WTC11 (cell line): ENCODE results near the gene CPT1B. TPM values are rescaled to one million over a fixed set of nuclear protein-coding genes. Genes with fewer than 3 reads are reported as not detected.
A peak's percentile ranks its signal among the peaks of the same experiment; 100 is the strongest.

ENCODE experiments used
- ATAC-seq: fragments of 200-7000 bp; cut with Tn5 transposase; 2 replicates; pipeline ENCODE4 v1.10.0; 2021; ENCODE audit warnings: mild to moderate bottlenecking, moderate library complexity
- CTCF ChIA-PET: fragments of 300-600 bp; sonication (Branson Sonifier 250); formaldehyde crosslinking; loops from one replicate; lab custom pipeline; 2021; ENCODE audit warnings: antibody characterized with exemption; lab: Charles Lee
- POLR2A ChIA-PET: fragments of 350-600 bp; sonication (Branson Sonifier 250); formaldehyde crosslinking; loops from one replicate; lab custom pipeline; 2021; ENCODE audit warnings: antibody characterized with exemption; lab: Charles Lee
- DNase-seq: peaks from one replicate; pipeline ENCODE4 v3.0.0; 2021; ENCODE audit warnings: low spot score
- H3K27ac Mint-ChIP-seq: 2 replicates; pipeline ENCODE4 v1.8.0; 2021; ENCODE audit warnings: mixed read lengths
- H3K27me3 Mint-ChIP-seq: 2 replicates; pipeline ENCODE4 v1.8.0; 2021; ENCODE audit warnings: low read depth, mild to moderate bottlenecking, moderate library complexity, mixed read lengths
- H3K36me3 Mint-ChIP-seq: 2 replicates; pipeline ENCODE4 v1.8.0; 2021; ENCODE audit warnings: mixed read lengths
- H3K4me1 Mint-ChIP-seq: 2 replicates; pipeline ENCODE4 v1.8.0; 2022; ENCODE audit warnings: mixed read lengths
- H3K4me3 Mint-ChIP-seq: 2 replicates; pipeline ENCODE4 v1.8.0; 2021; ENCODE audit warnings: mild to moderate bottlenecking, moderate library complexity, mixed read lengths
- H3K9me3 Mint-ChIP-seq: 2 replicates; pipeline ENCODE4 v1.8.0; 2021; ENCODE audit warnings: mixed read lengths
- CBFB ChIP-seq: sonication (generic); formaldehyde crosslinking; IDR thresholded peaks from 2 replicates; pipeline ENCODE4 v1.8.1; 2022; ENCODE audit warnings: mild to moderate bottlenecking, low read depth, missing genetic modification reagents
- ETV6 ChIP-seq: sonication (generic); formaldehyde crosslinking; IDR thresholded peaks from 2 replicates; pipeline ENCODE4 v1.8.1; 2022; ENCODE audit warnings: mild to moderate bottlenecking, missing genetic modification reagents
- JAZF1 ChIP-seq: fragments of 250-450 bp; sonication (Bioruptor Pico); IDR thresholded peaks from 2 replicates; pipeline ENCODE4 v1.9.0; 2021; ENCODE audit warnings: moderate library complexity, mild to moderate bottlenecking, inconsistent platforms
- MXD4 ChIP-seq: fragments of 250-450 bp; sonication (Bioruptor Pico); IDR thresholded peaks from 2 replicates; pipeline ENCODE4 v1.8.0; 2021; ENCODE audit warnings: mild to moderate bottlenecking, moderate library complexity, borderline replicate concordance
- MYBL2 ChIP-seq: sonication (generic); formaldehyde crosslinking; IDR thresholded peaks from 2 replicates; pipeline ENCODE4 v1.8.1; 2023; ENCODE audit warnings: mild to moderate bottlenecking, moderate library complexity, missing genetic modification reagents
- NFATC4 ChIP-seq: fragments of 250-450 bp; sonication (Bioruptor Pico); IDR thresholded peaks from 2 replicates; pipeline ENCODE4 v1.9.0; 2021; ENCODE audit warnings: mild to moderate bottlenecking
- PRRX2 ChIP-seq: fragments of 250-450 bp; sonication (Bioruptor Pico); IDR thresholded peaks from 2 replicates; pipeline ENCODE4 v1.8.0; 2021; ENCODE audit warnings: mild to moderate bottlenecking
- TCF7 ChIP-seq: sonication (generic); formaldehyde crosslinking; IDR thresholded peaks from 2 replicates; pipeline ENCODE4 v1.8.0; 2022; ENCODE audit warnings: mild to moderate bottlenecking, low read depth, missing genetic modification reagents, moderate library complexity
- TEAD1 ChIP-seq: sonication (generic); formaldehyde crosslinking; IDR thresholded peaks from 2 replicates; pipeline ENCODE4 v1.8.0; 2022; ENCODE audit warnings: mild to moderate bottlenecking, missing genetic modification reagents
- ZNF281 ChIP-seq: sonication (generic); formaldehyde crosslinking; IDR thresholded peaks from 2 replicates; pipeline ENCODE4 v1.8.0; 2023; ENCODE audit warnings: mild to moderate bottlenecking, missing genetic modification reagents
- ZNF671 ChIP-seq: fragments of 250-450 bp; sonication (Bioruptor Pico); IDR thresholded peaks from 2 replicates; pipeline ENCODE4 v1.8.0; 2021; ENCODE audit warnings: mild to moderate bottlenecking
- total RNA-seq: library from RNA; stranded (reverse); gene quantifications from 3 replicates; pipeline ENCODE4 v1.2.3, GENCODE V29; 2021
- TF ChIP-seq, protein P1 (sequence below): sonication (generic); formaldehyde crosslinking; IDR thresholded peaks from 2 replicates; pipeline ENCODE4 v1.8.1; 2023; ENCODE audit warnings: mild to moderate bottlenecking, missing genetic modification reagents, moderate library complexity
- TF ChIP-seq, protein P2 (sequence below): fragments of 250-450 bp; sonication (Bioruptor Pico); IDR thresholded peaks from 2 replicates; pipeline ENCODE4 v1.9.0; 2021; ENCODE audit warnings: mild to moderate bottlenecking
- TF ChIP-seq, protein P3 (sequence below): sonication (generic); formaldehyde crosslinking; IDR thresholded peaks from 2 replicates; pipeline ENCODE4 v1.8.1; 2022; ENCODE audit warnings: mild to moderate bottlenecking, missing genetic modification reagents, moderate library complexity, borderline replicate concordance
- TF ChIP-seq, protein P4 (sequence below): fragments of 250-450 bp; sonication (Bioruptor Pico); IDR thresholded peaks from 2 replicates; pipeline ENCODE4 v1.9.0; 2021; ENCODE audit warnings: mild to moderate bottlenecking, borderline replicate concordance
- TF ChIP-seq, protein P5 (sequence below): sonication (generic); formaldehyde crosslinking; IDR thresholded peaks from 2 replicates; pipeline ENCODE4 v1.8.0; 2023; ENCODE audit warnings: missing genetic modification reagents
- TF ChIP-seq, protein P6 (sequence below): sonication (generic); formaldehyde crosslinking; IDR thresholded peaks from 2 replicates; pipeline ENCODE4 v1.8.0; 2022; ENCODE audit warnings: mild to moderate bottlenecking, missing genetic modification reagents
- TF ChIP-seq, protein P7 (sequence below): fragments of 250-450 bp; sonication (Bioruptor Pico); IDR thresholded peaks from 2 replicates; pipeline ENCODE4 v1.9.0; 2021; ENCODE audit warnings: mild to moderate bottlenecking

The CPT1B gene
- total RNA-seq, 1 experiment from 2014 or later, result 33.7 TPM

DNA sequence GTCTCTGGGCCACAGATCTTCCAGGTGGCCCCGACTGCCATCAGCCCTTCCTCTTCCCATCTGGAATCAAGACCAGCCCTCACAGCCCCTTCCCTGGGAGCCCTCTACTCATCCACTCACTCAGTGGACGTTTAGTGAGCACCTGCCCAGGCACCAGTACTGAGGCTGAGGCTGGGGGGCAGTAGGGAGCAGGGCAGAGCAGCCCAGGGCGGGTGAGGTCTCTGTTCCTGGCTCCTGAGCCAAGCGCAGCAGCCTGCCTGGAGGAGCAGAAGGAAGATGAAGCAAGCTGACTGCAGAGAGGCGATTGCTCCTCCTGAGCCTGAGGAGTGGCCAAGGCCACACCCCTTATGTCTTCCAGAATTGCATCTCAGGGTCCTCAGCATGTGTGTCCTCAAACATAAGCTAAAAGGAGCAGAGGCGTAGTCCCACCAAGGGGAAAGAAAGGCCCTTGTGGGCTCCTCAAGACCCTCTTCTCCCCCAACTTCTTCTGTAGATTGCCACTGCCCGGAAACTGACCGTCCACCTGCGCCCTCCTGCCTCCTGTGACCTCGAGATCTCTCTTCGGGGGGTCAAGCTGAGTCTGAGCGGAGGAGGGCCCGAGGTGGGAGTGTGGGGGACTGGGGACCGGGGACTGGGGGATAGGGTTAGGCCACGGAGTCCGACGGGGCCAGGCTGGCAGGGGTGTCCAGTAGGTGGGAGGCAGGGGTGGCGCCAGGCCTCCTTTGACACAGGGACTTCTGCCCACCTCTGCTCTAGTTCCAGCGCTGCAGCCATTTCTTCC lies 28.1 kb upstream of the CPT1B start:
- Mint-ChIP-seq H3K4me1 (peaks cover 8% of the 10 kb centered on the region; the same call in 1 of the 2 replicates), H3K27me3 (peaks cover 26% of the 10 kb centered on the region), H3K36me3 (no peaks in the 10 kb centered on the region), H3K4me3 (no peak overlapping the region), H3K27ac (no peak overlapping the region), H3K9me3 (no peaks in the 10 kb centered on the region)
- ChIA-PET CTCF (interaction anchor here (0.7 to 1.5 kb wide), 6 partner anchors 14 to 124 kb away, joined by 3 to 6 read pairs (median 4); partner anchors contain the start of genes SCO2 and SYCE3), POLR2A (interaction anchor here (0.6 kb wide), 2 partner anchors 16 to 124 kb away, joined by 3 to 4 read pairs; no protein-coding TSS in a partner anchor)
- no peak for DNase-seq
- ATAC-seq, result peak; percentile 63
- TF ChIP-seq ZNF671 (CRISPR knock-in tag) (no peak), NFATC4 (CRISPR knock-in tag) (no peak), CBFB (no peak), JAZF1 (CRISPR knock-in tag) (no peak), TCF7 (CRISPR knock-in tag) (no peak), MYBL2 (CRISPR knock-in tag) (no peak), ETV6 (no peak), TEAD1 (CRISPR knock-in tag) (no peak), PRRX2 (CRISPR knock-in tag) (no peak), ZNF281 (CRISPR knock-in tag) (no peak), MXD4 (CRISPR knock-in tag) (no peak)
- TF ChIP-seq, protein P1, sequence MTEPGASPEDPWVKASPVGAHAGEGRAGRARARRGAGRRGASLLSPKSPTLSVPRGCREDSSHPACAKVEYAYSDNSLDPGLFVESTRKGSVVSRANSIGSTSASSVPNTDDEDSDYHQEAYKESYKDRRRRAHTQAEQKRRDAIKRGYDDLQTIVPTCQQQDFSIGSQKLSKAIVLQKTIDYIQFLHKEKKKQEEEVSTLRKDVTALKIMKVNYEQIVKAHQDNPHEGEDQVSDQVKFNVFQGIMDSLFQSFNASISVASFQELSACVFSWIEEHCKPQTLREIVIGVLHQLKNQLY, result no peak
- TF ChIP-seq, protein P2, sequence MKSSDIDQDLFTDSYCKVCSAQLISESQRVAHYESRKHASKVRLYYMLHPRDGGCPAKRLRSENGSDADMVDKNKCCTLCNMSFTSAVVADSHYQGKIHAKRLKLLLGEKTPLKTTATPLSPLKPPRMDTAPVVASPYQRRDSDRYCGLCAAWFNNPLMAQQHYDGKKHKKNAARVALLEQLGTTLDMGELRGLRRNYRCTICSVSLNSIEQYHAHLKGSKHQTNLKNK, result no peak
- TF ChIP-seq, protein P3, sequence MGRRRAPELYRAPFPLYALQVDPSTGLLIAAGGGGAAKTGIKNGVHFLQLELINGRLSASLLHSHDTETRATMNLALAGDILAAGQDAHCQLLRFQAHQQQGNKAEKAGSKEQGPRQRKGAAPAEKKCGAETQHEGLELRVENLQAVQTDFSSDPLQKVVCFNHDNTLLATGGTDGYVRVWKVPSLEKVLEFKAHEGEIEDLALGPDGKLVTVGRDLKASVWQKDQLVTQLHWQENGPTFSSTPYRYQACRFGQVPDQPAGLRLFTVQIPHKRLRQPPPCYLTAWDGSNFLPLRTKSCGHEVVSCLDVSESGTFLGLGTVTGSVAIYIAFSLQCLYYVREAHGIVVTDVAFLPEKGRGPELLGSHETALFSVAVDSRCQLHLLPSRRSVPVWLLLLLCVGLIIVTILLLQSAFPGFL (CRISPR knock-in tag), result no peak
- TF ChIP-seq, protein P4, sequence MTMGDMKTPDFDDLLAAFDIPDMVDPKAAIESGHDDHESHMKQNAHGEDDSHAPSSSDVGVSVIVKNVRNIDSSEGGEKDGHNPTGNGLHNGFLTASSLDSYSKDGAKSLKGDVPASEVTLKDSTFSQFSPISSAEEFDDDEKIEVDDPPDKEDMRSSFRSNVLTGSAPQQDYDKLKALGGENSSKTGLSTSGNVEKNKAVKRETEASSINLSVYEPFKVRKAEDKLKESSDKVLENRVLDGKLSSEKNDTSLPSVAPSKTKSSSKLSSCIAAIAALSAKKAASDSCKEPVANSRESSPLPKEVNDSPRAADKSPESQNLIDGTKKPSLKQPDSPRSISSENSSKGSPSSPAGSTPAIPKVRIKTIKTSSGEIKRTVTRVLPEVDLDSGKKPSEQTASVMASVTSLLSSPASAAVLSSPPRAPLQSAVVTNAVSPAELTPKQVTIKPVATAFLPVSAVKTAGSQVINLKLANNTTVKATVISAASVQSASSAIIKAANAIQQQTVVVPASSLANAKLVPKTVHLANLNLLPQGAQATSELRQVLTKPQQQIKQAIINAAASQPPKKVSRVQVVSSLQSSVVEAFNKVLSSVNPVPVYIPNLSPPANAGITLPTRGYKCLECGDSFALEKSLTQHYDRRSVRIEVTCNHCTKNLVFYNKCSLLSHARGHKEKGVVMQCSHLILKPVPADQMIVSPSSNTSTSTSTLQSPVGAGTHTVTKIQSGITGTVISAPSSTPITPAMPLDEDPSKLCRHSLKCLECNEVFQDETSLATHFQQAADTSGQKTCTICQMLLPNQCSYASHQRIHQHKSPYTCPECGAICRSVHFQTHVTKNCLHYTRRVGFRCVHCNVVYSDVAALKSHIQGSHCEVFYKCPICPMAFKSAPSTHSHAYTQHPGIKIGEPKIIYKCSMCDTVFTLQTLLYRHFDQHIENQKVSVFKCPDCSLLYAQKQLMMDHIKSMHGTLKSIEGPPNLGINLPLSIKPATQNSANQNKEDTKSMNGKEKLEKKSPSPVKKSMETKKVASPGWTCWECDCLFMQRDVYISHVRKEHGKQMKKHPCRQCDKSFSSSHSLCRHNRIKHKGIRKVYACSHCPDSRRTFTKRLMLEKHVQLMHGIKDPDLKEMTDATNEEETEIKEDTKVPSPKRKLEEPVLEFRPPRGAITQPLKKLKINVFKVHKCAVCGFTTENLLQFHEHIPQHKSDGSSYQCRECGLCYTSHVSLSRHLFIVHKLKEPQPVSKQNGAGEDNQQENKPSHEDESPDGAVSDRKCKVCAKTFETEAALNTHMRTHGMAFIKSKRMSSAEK (CRISPR knock-in tag), result no peak
- TF ChIP-seq, protein P5, sequence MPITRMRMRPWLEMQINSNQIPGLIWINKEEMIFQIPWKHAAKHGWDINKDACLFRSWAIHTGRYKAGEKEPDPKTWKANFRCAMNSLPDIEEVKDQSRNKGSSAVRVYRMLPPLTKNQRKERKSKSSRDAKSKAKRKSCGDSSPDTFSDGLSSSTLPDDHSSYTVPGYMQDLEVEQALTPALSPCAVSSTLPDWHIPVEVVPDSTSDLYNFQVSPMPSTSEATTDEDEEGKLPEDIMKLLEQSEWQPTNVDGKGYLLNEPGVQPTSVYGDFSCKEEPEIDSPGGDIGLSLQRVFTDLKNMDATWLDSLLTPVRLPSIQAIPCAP (CRISPR knock-in tag), result no peak
- TF ChIP-seq, protein P6, sequence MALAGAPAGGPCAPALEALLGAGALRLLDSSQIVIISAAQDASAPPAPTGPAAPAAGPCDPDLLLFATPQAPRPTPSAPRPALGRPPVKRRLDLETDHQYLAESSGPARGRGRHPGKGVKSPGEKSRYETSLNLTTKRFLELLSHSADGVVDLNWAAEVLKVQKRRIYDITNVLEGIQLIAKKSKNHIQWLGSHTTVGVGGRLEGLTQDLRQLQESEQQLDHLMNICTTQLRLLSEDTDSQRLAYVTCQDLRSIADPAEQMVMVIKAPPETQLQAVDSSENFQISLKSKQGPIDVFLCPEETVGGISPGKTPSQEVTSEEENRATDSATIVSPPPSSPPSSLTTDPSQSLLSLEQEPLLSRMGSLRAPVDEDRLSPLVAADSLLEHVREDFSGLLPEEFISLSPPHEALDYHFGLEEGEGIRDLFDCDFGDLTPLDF, result no peak
- TF ChIP-seq, protein P7, sequence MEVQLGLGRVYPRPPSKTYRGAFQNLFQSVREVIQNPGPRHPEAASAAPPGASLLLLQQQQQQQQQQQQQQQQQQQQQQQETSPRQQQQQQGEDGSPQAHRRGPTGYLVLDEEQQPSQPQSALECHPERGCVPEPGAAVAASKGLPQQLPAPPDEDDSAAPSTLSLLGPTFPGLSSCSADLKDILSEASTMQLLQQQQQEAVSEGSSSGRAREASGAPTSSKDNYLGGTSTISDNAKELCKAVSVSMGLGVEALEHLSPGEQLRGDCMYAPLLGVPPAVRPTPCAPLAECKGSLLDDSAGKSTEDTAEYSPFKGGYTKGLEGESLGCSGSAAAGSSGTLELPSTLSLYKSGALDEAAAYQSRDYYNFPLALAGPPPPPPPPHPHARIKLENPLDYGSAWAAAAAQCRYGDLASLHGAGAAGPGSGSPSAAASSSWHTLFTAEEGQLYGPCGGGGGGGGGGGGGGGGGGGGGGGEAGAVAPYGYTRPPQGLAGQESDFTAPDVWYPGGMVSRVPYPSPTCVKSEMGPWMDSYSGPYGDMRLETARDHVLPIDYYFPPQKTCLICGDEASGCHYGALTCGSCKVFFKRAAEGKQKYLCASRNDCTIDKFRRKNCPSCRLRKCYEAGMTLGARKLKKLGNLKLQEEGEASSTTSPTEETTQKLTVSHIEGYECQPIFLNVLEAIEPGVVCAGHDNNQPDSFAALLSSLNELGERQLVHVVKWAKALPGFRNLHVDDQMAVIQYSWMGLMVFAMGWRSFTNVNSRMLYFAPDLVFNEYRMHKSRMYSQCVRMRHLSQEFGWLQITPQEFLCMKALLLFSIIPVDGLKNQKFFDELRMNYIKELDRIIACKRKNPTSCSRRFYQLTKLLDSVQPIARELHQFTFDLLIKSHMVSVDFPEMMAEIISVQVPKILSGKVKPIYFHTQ (CRISPR knock-in tag), result no peak
